H1 (cell line): Measurements from ENCODE around the gene CHRDL2. TPM values are rescaled to one million over a fixed set of nuclear protein-coding genes. Genes with fewer than 3 reads are reported as not detected.

ENCODE experiments used
- CTCF ChIA-PET: fragments of 300-600 bp; sonication (Branson Sonifier 250); formaldehyde crosslinking; loops from one replicate; lab custom pipeline; 2021; ENCODE audit not compliant: partially characterized antibody; lab: Charles Lee
- POLR2A ChIA-PET: fragments of 300-600 bp; sonication (Branson Sonifier 250); formaldehyde crosslinking; loops from one replicate; lab custom pipeline; 2021; ENCODE audit warnings: inconsistent platforms; ENCODE audit not compliant: partially characterized antibody; lab: Charles Lee
- DNase-seq, 2 experiments: peaks; one replicate each; pipeline versions ENCODE4 v3.0.0 to v3.0.0-alpha.2; 2010 to 2022; ENCODE audit warnings: low spot score in 2 of 2, low read depth in 1 of 2, mixed read lengths in 1 of 2
- FAIRE-seq: peaks from 2 replicates; lab custom pipeline; 2011; peaks lifted over from hg19 to GRCh38; lab: Jason Lieb, UNC
- H2AFZ ChIP-seq: 2 replicates; pipeline ENCODE4 v1.8.1; 2012; ENCODE audit warnings: low read length, inconsistent platforms
- H2AK5ac ChIP-seq: 2 replicates; pipeline ENCODE4 v1.6.1; 2013; ENCODE audit warnings: low read depth, low read length
- H2BK120ac ChIP-seq: replicated peaks from 2 replicates; pipeline ENCODE3; 2013; ENCODE audit warnings: low read depth, low read length, inconsistent platforms
- H2BK12ac ChIP-seq: 2 replicates; pipeline ENCODE4 v1.6.1; 2013; ENCODE audit warnings: low read depth, low read length
- H2BK15ac ChIP-seq: 2 replicates; pipeline ENCODE4 v1.6.1; 2013; ENCODE audit warnings: low read length
- H2BK20ac ChIP-seq: 2 replicates; pipeline ENCODE4 v1.6.1; 2013; ENCODE audit warnings: low read length
- H2BK5ac ChIP-seq: 2 replicates; pipeline ENCODE4 v1.6.1; 2013; ENCODE audit warnings: low read depth, low read length
- H3K14ac ChIP-seq: 2 replicates; pipeline ENCODE4 v1.6.1; 2013; ENCODE audit warnings: inconsistent platforms; ENCODE audit not compliant: insufficient read length
- H3K18ac ChIP-seq: 2 replicates; pipeline ENCODE4 v1.6.1; 2013; ENCODE audit warnings: low read length; ENCODE audit errors: extremely low read depth
- H3K23ac ChIP-seq: 2 replicates; pipeline ENCODE4 v1.6.1; 2013; ENCODE audit warnings: inconsistent platforms; ENCODE audit not compliant: insufficient read length
- H3K23me2 ChIP-seq: 2 replicates; pipeline ENCODE4 v1.6.1; 2013; ENCODE audit warnings: low read depth, low read length
- H3K27ac ChIP-seq: 2 replicates; pipeline ENCODE4 v1.6.1; 2011; ENCODE audit warnings: low read depth, low read length, inconsistent platforms
- H3K27me3 ChIP-seq, 4 experiments: replicated peaks in 1 of 4; 1 replicate in 1 of 4; 2 replicates in 3 of 4; pipeline versions ENCODE4 v1.6.1 to v1.8.1; 2011 to 2013; ENCODE audit warnings: low read length in 3 of 4, mild to moderate bottlenecking in 3 of 4, inconsistent platforms in 2 of 4, mixed read lengths in 2 of 4, moderate library complexity in 1 of 4; ENCODE audit not compliant: control insufficient read depth in 3 of 4, insufficient read depth in 3 of 4; ENCODE audit errors: extremely low read depth in 1 of 4
- H3K36me3 ChIP-seq, 4 experiments: 2 replicates each; pipeline versions ENCODE4 v1.6.1 to v1.8.1; 2011 to 2013; ENCODE audit warnings: mild to moderate bottlenecking in 4 of 4, low read length in 3 of 4, moderate library complexity in 2 of 4, control low read depth in 1 of 4, inconsistent platforms in 1 of 4; ENCODE audit not compliant: insufficient read depth in 4 of 4, control insufficient read depth in 2 of 4
- H3K4ac ChIP-seq: replicated peaks from 2 replicates; pipeline ENCODE3; 2013; ENCODE audit warnings: low read length, low read depth, mixed read lengths, inconsistent platforms; ENCODE audit not compliant: insufficient read length
- H3K4me1 ChIP-seq, 4 experiments: replicated peaks in 1 of 4; 1 replicate in 1 of 4; 2 replicates in 3 of 4; pipeline versions ENCODE4 v1.6.1 to v1.8.1; 2011 to 2013; ENCODE audit warnings: low read length in 3 of 4, inconsistent platforms in 2 of 4, mixed read lengths in 1 of 4; ENCODE audit not compliant: insufficient read depth in 4 of 4, control insufficient read depth in 3 of 4
- H3K4me2 ChIP-seq, 2 experiments: 2 replicates each; pipeline versions ENCODE4 v1.6.1 to v1.8.1; 2011 to 2013; ENCODE audit warnings: low read depth in 2 of 2, low read length in 2 of 2, control low read depth in 1 of 2, inconsistent platforms in 1 of 2, mild to moderate bottlenecking in 1 of 2; ENCODE audit not compliant: insufficient read depth in 1 of 2
- H3K4me3 ChIP-seq, 4 experiments: fragments of 200-600, 300-600 bp in 1 of 4; sonication (generic), shearing (Covaris generic), sonication (Bioruptor Twin) in 1 of 4; 2 replicates each; pipeline versions ENCODE4 v1.5.1 to v1.8.1; 2011 to 2016; ENCODE audit warnings: low read length in 4 of 4, low read depth in 3 of 4, control low read depth in 2 of 4, inconsistent platforms in 2 of 4, mild to moderate bottlenecking in 2 of 4, mixed read lengths in 1 of 4, moderate library complexity in 1 of 4; ENCODE audit not compliant: insufficient read depth in 2 of 4; ENCODE audit errors: extremely low read depth in 1 of 4
- H3K56ac ChIP-seq: replicated peaks from 2 replicates; pipeline ENCODE3; 2013; ENCODE audit warnings: low read depth, mild to moderate bottlenecking, mixed read lengths, low read length, inconsistent platforms; ENCODE audit not compliant: insufficient read length
- H3K79me1 ChIP-seq: 2 replicates; pipeline ENCODE4 v1.6.1; 2013; ENCODE audit warnings: low read depth, low read length, control low read depth
- H3K79me2 ChIP-seq, 2 experiments: 2 replicates each; pipeline versions ENCODE4 v1.6.1 to v1.8.1; 2012 to 2013; ENCODE audit warnings: low read length in 2 of 2, mild to moderate bottlenecking in 2 of 2, inconsistent platforms in 1 of 2; ENCODE audit not compliant: insufficient read depth in 2 of 2, control insufficient read depth in 1 of 2
- H3K9ac ChIP-seq, 4 experiments: replicated peaks in 1 of 4; 1 replicate in 1 of 4; 2 replicates in 3 of 4; pipeline versions ENCODE4 v1.6.1 to v1.8.1; 2011 to 2013; ENCODE audit warnings: low read depth in 3 of 4, low read length in 3 of 4, control low read depth in 2 of 4, mild to moderate bottlenecking in 2 of 4, moderate library complexity in 2 of 4, inconsistent platforms in 1 of 4; ENCODE audit errors: extremely low read depth in 1 of 4
- H3K9me3 ChIP-seq, 2 experiments: 2 replicates each; pipeline versions ENCODE4 v1.6.1 to v1.8.1; 2012 to 2013; ENCODE audit warnings: mild to moderate bottlenecking in 2 of 2, moderate library complexity in 2 of 2, control low read depth in 1 of 2, inconsistent platforms in 1 of 2, low read depth in 1 of 2, low read length in 1 of 2, mixed read lengths in 1 of 2; ENCODE audit not compliant: insufficient read depth in 2 of 2
- H4K20me1 ChIP-seq, 2 experiments: replicated peaks in 1 of 2; 2 replicates each; pipeline versions ENCODE3 to v1.8.1; 2011 to 2013; ENCODE audit warnings: inconsistent platforms in 2 of 2, low read length in 2 of 2, mild to moderate bottlenecking in 1 of 2; ENCODE audit not compliant: insufficient read depth in 2 of 2, control insufficient read depth in 1 of 2
- H4K5ac ChIP-seq: 2 replicates; pipeline ENCODE4 v1.6.1; 2013; ENCODE audit warnings: low read length, low read depth, mixed read lengths, inconsistent platforms; ENCODE audit not compliant: insufficient read length
- H4K8ac ChIP-seq: 2 replicates; pipeline ENCODE4 v1.8.0; 2013; ENCODE audit warnings: mild to moderate bottlenecking, moderate library complexity, low read length, inconsistent platforms; ENCODE audit not compliant: insufficient read depth; ENCODE audit errors: extremely low read depth
- H4K91ac ChIP-seq: replicated peaks from 2 replicates; pipeline ENCODE3; 2013; ENCODE audit warnings: low read length, mixed read lengths, inconsistent platforms; ENCODE audit not compliant: insufficient read length
- CEBPB ChIP-seq: IDR thresholded peaks from 2 replicates; pipeline ENCODE4 v1.6.1; 2012; ENCODE audit warnings: low read depth, low read length
- WGBS, 2 experiments: shearing (Covaris generic) in 1 of 2; methylation state at CpG; one replicate each; pipeline versions ENCODE4 v1.1.6 to v1.1.7; 2013 to 2015; ENCODE audit warnings: low lambda C conversion rate in 2 of 2, mixed read lengths in 2 of 2, inconsistent platforms in 1 of 2, low coverage in 1 of 2, missing lambda C conversion rate in 1 of 2; ENCODE audit not compliant: insufficient replicate concordance in 2 of 2, insufficient coverage in 1 of 2, insufficient read length in 1 of 2; ENCODE audit errors: extremely low coverage in 1 of 2, missing lambda C conversion rate in 1 of 2; 5-methylcytosine and 5-hydroxymethylcytosine counted together
- polyA plus RNA-seq, 7 experiments: library from polyadenylated mRNA; depleted of rRNA in 3 of 7; stranded (reverse) in 5 of 7; unstranded in 2 of 7; fragments of >200 nt in 5 of 7; fragments of 200-250 nt in 2 of 7; gene quantifications; 1 replicate in 5 of 7; 2 replicates in 1 of 7; 4 replicates in 1 of 7; pipeline versions ENCODE4 v1.2.1 to v1.2.3, GENCODE V29; 2011 to 2013; ENCODE audit warnings: missing spikeins in 2 of 7, mixed read lengths in 2 of 7
- total RNA-seq: library from RNA; stranded (reverse); fragmentation: NEBNext Ultra II Directional; extraction: Animal tissue kit (Norgen Biotek cat#: 25700); gene quantifications from 2 replicates; pipeline ENCODE4 v1.2.1, GENCODE V29; 2021
- TF ChIP-seq, protein P1 (sequence below): IDR thresholded peaks from 2 replicates; pipeline ENCODE4 v1.6.1; 2012; ENCODE audit warnings: inconsistent platforms

The CHRDL2 gene
- total and polyA plus RNA-seq, 2 of the 8 experiments (the other 6 are each of a cell fraction or from before 2014, with no cell fraction given): 0.26 to 0.48 TPM

DNA sequence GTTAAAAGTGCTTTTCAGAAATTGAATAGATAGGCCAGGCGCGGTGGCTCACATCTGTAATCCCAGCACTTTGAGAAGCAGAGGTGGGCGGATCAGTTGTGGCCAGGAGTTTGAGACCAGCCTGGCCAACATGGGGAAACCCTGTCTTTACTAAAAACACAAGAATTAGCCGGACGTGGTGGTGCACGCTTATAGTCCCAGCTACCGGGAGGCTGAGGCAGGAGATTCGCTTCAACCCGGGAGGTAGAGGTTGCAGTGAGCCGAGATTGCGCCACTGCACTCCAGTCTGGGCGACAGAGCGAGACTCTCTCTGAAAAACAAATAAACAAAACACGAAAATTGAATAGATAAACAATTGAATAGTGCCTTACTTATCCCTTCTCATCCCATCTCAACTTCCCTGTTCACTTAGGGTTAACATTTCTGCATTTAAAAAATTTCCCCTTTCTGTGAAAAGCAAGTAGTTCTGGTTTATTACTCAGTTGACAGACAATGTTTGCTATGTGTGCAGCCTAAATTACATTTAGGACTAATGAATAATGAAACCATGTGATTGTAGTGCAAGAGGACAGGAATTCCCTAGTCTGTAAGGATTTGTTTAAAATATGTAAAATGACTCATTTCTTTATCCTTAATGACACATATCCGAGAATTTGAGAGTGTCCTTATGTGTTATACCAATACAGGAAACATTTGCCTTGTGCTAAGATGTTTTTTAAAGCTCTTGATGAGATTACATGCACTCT, 23.5 kb upstream of the CHRDL2 start:
- Histone ChIP-seq H3K4me3 (no peak overlapping the region), H2BK20ac (no peak overlapping the region), H3K23me2 (peaks cover 5% of the 10 kb centered on the region; the same call in 1 of the 2 replicates), H2BK12ac (no peak overlapping the region; the same call in 1 of the 2 replicates), H4K8ac (no peak overlapping the region), H3K4me1 (peaks cover 3 to 7% (median 4%) of the 10 kb centered on the region in 4 experiments; a peak in 5 of 7 replicates), H3K27ac (no peak overlapping the region), H3K79me2 (peaks cover 0 to 62% of the 10 kb centered on the region in 2 experiments; a peak in 2 of 4 replicates), H4K91ac (no peak overlapping the region), H2AFZ (no peak overlapping the region), H3K9ac (no peak overlapping the region), H3K27me3 (no peaks in the 10 kb centered on the region), H3K14ac (no peak overlapping the region), H3K4me2 (peak overlapping the region in 1 of 2 experiments; percentile 62; a peak in 2 of 4 replicates), H3K4ac (no peak overlapping the region), H4K5ac (no peak overlapping the region), H3K56ac (no peak overlapping the region), H4K20me1 (peaks cover 0 to 3% of the 10 kb centered on the region in 2 experiments), H2BK120ac (no peak overlapping the region), H3K79me1 (peaks cover 3% of the 10 kb centered on the region), H2BK5ac (no peak overlapping the region), H3K18ac (no peak overlapping the region), H3K9me3 (peaks cover 0 to 3% of the 10 kb centered on the region in 2 experiments; a peak in 1 of 4 replicates), H2BK15ac (no peak overlapping the region), H3K36me3 (no peaks in the 10 kb centered on the region), H3K23ac (no peak overlapping the region), H2AK5ac (no peak overlapping the region)
- WGBS, 2 experiments: 86% methylated on average over 15 of the region's 15 CpGs; no CpG with 5 or more reads in 1 of the 2 experiments
- CTCF ChIA-PET: interaction anchor here (0.8 to 1.7 kb wide), 2 partner anchors 23 to 91 kb away, joined by 3 to 5 read pairs; no protein-coding TSS in a partner anchor
- FAIRE-seq (no peak), DNase-seq (no peak)
- POLR2A ChIA-PET: interaction anchor here (0.6 to 2.0 kb wide), 2 partner anchors 11 to 114 kb away, joined by 3 to 4 read pairs; no protein-coding TSS in a partner anchor
- peak; percentile 69; the same call in 1 of the 2 replicates for TF ChIP-seq CEBPB
- TF ChIP-seq, protein P1, sequence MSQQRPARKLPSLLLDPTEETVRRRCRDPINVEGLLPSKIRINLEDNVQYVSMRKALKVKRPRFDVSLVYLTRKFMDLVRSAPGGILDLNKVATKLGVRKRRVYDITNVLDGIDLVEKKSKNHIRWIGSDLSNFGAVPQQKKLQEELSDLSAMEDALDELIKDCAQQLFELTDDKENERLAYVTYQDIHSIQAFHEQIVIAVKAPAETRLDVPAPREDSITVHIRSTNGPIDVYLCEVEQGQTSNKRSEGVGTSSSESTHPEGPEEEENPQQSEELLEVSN: no peak
